ENCODE measurements around the gene ABCA8. TPM values are rescaled to one million over a fixed set of nuclear protein-coding genes. Genes with fewer than 3 reads are reported as not detected.

The ABCA8 gene
- total and polyA plus RNA-seq, 7 donors: 3.7 to 25.3 (median 10.8) TPM

DNA sequence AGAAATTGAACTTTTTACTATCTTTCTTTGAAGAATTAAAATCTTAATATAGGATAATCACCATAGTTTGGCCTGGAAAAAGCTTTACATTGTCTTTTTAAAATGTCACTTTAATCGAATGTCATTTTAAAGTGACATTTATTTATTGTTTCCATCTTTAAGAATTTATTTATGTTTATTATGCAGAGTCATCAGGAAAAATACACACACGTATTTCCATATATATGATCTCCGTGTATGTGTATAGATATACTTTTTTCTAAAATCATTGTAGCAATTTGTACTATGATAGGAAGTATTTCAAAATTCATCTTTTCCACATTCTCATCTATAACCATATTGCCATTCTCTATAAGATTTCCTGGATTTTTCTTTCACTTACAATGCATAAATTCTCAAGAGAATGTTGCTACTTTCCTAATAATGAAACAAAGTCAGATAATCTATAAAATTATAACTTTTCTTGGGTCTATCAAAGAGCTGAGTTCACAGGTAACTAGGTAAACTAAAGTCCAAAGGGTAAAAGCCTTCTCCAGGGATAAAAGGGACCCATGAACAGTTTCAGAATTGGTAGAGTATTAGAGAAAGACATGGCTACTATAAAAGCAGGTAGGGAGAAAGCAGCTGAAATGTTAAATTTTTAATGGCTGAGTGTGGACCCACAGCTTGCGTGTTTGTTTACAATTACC lies 11.9 kb downstream of the ABCA8 start:
- ATAC-seq (no peak), DNase-seq (no peak)
- Histone ChIP-seq H3K4me1 (no peaks in the 10 kb centered on the region), H3K4me3 (no peak overlapping the region), H3K36me3 (ENCODE audit: insufficient read depth in 1 of 2, low read depth in 1 of 2) (no peaks in the 10 kb centered on the region), H3K27ac (no peak overlapping the region), H3K27me3 (ENCODE audit: insufficient read depth in 3 of 3, low read length in 2 of 3) (no peaks in the 10 kb centered on the region), H3K9me3 (no peaks in the 10 kb centered on the region)
- no peak for TF ChIP-seq CTCF (IDR thresholded peaks at IDR 0.05)
- intact Hi-C loops (cut with DNase I): no loop called here
- 70 to 93% (median 92%) methylated on average over 4 of the region's 4 CpGs for WGBS, 3 donors

GRCh38 chr17:68942389-68942788 lies 12.8 kb downstream of the ABCA8 start:
- DNase-seq (no peak), ATAC-seq (no peak)
- Histone ChIP-seq H3K27me3 (ENCODE audit: insufficient read depth in 3 of 3, low read length in 2 of 3) (no peaks in the 10 kb centered on the region), H3K9me3 (no peaks in the 10 kb centered on the region), H3K4me1 (no peaks in the 10 kb centered on the region), H3K36me3 (ENCODE audit: insufficient read depth in 1 of 2, low read depth in 1 of 2) (no peaks in the 10 kb centered on the region), H3K4me3 (no peak overlapping the region), H3K27ac (no peak overlapping the region)
- intact Hi-C loops (cut with DNase I): no loop called here
- no peak for TF ChIP-seq CTCF (IDR thresholded peaks at IDR 0.05)
- 62 to 70% (median 67%) methylated on average over 3 of the region's 3 CpGs for WGBS, 3 donors

DNA sequence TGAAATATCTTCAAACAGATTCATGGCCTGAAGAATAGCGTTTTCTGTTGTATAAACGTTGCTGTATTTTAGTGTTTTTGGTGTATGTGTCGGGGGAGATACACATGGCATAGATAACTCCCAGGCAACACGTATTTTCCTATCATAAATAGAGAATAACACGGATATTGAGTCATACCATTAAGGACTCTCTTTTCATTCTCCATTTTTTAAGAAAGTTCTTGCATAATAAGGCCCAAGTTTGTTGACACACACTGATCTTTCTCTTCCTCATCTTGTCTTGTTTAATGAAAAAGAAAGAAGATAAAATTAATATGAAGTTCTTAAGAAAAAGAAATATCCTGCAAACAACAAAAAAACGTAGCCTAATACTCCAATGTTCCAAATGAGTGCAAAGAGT lies 13.4 kb downstream of the ABCA8 start:
- TF ChIP-seq CTCF (IDR thresholded peaks at IDR 0.05): no peak
- Histone ChIP-seq H3K36me3 (ENCODE audit: insufficient read depth in 1 of 2, low read depth in 1 of 2) (no peaks in the 10 kb centered on the region), H3K27ac (no peak overlapping the region), H3K4me3 (no peak overlapping the region), H3K27me3 (ENCODE audit: insufficient read depth in 3 of 3, low read length in 2 of 3) (no peaks in the 10 kb centered on the region), H3K9me3 (no peaks in the 10 kb centered on the region), H3K4me1 (no peaks in the 10 kb centered on the region)
- DNase-seq (no peak), ATAC-seq (no peak)
- WGBS, 3 donors: 79 to 91% (median 87%) methylated on average over 6 of the region's 6 CpGs
- intact Hi-C loops (cut with DNase I): no loop called here

DNA sequence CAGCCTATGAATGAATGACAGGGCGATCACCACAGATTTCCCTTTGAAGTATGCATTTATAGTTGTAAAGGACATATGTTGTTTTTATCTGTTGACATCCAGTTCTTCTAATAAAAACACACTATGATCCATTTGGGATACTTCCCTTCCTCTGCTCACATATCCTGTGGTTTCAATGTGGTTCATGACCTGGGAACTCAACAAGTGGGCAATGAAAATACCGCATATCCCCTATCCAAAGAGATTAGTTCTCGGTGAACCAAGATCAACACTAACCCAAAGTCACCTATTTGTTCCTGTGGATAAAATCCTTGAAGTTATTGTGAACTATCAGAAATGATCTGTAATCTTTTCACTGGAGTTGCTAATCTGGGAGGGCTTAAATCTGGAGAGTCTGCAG lies 16.0 kb downstream of the ABCA8 start:
- H3K4me3 ChIP-seq: no peak overlapping the region
- TF ChIP-seq CTCF (IDR thresholded peaks at IDR 0.05): no peak
- H3K4me1 ChIP-seq: no peaks in the 10 kb centered on the region
- no peaks in the 10 kb centered on the region for H3K9me3 ChIP-seq
- H3K27me3 ChIP-seq (ENCODE audit: insufficient read depth in 3 of 3, low read length in 2 of 3): no peaks in the 10 kb centered on the region
- 55 to 75% (median 66%) methylated on average over 3 of the region's 3 CpGs for WGBS, 3 donors
- no peaks in the 10 kb centered on the region for H3K36me3 ChIP-seq (ENCODE audit: insufficient read depth in 1 of 2, low read depth in 1 of 2)
- DNase-seq: no peak
- intact Hi-C loops (cut with DNase I): no loop called here
- no peak overlapping the region for H3K27ac ChIP-seq
- ATAC-seq: no peak

Measured in psoas muscle (tissue), 8 donors.